T follicular helper cell (primary cell): ENCODE measurements around the gene KREMEN1.
A peak's percentile ranks its signal among the peaks of the same experiment; 100 is the strongest.

Experiments
- DNase-seq: peaks from one replicate; pipeline ENCODE4 v3.0.0-alpha.2; 2020; ENCODE audit warnings: low read depth

The KREMEN1 gene

DNA sequence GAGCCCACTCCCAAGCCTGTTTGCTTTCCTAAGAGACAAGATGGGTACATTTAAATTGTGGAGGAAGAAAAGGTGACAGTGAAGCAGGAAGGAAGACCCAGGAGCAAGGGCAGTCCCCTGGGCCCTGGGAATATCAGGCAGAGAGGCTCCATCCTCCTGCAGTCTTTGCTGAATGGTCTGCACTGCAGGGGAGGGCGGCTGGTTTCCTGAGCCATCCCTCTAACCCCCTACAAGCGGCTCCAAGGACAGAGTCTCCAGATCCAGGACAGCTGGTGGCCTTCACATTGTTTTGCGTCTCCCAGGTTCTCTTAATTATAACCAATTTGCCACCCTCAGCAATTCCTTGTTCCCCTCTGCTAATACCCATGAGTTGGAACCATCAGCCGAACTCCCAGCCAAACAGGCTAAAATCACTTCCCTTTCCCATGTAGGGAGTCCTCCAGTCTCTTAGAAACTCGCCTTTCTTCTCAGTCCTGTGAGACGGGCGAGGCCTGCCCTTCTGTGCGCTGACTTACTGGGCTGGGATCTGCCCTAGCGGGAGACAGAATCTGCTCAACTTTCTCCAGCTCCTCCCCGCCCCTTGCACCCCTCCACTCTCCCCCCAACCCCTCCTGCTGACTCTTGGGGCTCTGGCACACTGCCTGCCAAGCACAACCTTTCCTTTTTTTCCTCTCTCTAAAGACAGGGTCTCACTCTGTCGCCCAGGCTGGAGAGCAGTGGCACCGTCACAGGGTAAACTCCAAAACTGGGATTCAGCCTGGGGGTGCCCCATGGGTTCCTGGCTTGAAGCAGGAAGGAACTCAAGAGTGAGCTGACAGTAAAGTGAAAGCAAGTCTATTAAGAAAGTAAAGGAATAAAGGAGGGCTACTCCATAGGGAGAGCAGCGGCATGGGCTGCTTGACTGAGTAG, 79.5 kb downstream of the KREMEN1 start:
- no peak for DNase-seq

DNA sequence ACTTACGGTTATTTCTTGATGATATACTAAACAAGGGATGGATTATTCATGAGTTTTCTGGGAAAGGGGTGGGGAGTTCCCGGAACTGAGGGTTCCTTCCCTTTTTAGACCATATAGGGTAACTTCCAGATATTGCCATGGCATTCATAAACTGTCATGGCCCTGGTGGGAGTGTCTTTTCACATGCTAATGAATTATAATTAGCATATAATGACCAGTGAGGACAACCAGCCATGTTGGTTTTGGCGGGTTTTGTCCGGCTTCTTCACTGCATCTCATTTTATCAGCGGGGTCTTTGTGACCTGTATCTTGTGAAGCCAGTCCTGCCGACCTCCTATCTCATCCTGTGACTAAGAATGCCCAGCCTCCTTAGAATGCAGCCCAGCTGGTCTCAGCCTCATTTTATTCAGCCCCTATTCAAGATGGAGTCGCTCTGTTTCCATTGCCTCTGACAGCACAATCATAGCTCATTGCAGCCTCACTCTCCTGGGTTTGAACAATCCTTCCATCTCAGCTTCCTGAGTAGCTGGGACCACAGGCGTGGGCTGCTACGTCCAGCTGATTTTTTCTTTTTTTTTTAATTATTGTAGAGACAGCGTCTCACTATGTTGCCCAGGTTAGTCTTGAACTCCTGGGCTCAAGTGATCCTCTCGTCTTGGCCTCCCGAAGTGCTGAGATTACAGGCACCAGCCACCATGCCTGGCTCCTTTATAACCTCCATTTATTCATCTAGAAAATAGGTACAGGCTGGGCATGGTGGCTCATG, 80.3 kb downstream of the KREMEN1 start:
- no peak for DNase-seq

DNA sequence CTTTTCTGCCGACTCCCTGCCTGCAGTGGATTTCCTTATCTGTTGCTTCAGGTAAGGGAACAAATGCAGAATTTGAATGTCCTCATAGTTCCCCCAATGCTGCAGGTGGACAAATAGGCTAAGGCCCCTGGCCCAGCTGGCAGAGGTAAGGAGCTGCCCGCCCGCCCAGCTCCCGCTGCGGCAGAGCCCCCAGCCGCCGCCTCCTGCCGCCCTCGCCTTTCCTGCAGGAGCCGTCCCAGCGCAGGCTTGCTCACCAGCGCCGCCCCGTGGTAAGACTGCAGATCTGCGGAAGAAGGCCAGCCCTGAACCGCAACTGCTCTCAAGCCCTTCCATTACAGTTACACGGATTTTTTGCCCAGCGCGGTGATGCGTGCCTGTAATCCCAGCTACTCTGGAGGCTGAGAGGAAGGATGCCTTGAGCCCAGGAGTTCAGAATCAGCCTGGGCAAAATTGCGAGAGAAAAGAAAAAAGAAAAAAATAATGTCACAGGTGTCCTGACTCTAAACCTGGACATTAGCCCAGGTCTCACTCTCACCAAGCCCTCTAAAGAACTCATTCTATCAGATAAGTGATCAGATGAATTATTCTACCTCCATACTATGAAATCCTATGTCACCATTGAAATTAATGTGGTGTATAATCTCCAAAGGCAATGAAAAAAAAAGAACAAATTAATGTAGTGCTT, 81.7 kb downstream of the KREMEN1 start:
- peak; percentile 40 for DNase-seq

DNA sequence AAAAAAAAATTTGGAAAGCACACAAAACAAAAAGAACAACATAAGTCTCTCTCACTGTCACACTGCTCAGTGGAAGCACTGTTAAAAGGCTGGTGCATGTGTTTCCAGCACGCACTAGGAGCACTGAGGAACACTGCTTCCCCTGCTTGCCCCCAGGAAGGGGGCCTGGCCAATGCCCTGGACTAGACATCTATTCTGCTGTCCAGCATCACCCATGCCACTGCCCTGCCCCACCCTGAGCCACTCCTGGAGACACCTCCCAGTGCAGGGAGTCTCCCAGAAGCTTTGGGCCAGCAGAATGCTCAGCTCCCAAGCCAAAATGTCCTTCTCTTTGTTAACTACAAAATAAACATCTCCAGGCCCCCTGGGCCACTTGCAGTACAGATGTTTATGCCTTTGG, 83.1 kb downstream of the KREMEN1 start:
- DNase-seq: no peak

DNA sequence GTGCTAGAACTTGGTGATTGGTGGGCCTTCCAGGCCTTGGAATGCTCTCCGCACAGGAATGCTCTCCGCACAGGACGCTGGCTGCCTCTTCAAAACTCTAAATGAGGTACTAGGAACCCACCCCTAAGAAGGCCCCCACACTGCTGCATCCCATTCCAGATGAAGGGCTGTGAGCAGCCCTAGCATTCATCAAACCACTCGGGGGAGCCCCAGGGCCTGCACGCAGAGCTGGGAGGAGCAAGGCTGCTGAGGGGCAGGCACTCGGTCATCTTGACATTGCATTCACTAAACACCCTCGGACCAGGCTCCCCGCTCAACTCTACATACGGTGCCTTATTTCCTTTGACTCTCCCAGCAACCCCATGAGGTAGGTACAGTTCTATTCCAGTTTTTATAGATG, 83.7 kb downstream of the KREMEN1 start:
- no peak for DNase-seq

DNA sequence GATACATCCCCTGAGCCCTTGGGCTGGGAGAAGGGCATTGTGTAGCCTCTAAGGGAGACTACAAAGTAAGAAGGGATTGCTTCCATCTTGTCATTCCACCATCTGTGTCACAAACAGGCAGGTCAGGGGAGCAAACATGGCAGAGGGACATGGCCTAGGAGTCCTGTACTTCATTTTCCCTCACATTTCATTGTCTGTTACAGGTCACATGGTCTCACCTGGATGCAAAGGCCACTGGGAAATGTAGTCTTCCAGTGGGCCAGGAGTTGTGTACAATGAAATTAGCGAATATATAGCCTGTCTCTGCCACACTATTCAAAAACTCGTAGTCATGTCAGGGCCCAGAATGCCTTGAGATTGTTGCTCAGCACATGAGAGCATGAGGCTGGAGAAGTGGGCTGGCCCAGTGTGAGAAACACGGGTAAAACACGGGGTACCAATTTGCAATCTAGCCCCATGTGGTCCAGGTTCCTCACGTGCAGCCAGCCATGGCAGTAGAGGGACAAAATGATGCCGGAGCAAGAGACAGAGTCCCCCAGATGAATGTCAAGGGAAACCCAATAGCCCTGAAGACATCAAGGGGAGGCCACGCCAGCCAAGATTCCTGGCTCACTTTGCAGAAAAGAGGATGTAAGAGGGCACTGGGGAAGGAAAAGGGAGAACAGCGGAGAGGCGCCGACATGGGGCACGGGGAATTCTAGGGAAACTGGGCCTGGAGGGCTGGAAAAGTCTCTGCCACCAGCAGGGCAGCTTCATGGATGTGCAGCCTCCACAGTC, 85.1 kb downstream of the KREMEN1 start:
- no peak for DNase-seq

DNA sequence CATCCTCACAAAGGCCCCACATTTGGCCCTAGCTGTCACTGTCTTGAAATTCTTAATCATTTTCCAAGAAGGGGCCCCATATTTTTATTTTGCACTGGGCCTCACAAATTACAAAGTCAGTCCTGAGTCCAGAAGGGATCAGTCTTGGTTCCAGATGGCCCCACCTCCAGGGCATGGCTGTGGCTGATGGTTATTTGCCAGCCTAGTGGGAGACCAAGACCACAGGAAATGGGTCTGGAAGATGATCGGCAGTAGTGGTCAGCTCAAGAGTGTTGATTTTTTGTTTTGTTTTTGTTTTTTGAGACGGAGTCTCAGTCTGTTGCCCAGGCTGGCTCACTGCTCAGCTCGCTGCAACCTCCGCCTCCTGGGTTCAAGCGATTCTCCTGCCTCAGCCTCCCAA, 85.7 kb downstream of the KREMEN1 start:
- DNase-seq: no peak

DNA sequence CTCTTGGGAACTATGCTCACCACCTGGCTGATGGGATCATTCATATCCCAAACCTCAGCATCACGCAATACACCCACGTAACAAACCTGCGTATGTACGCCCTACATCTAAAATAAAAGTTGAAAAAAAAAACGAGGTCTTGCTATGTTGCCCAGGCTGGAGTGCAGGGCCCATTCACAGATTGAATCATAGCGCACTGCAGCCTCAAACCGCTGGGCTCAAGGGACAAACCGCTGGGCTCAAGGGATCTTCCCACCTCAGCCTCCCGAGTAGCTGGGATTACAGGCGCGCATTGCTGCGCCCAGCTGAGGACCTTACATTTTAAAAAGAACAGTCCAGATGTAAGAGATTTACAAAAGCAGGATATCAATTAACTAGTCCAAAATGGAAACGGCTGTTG, 91.0 kb downstream of the KREMEN1 start:
- DNase-seq: no peak

DNA sequence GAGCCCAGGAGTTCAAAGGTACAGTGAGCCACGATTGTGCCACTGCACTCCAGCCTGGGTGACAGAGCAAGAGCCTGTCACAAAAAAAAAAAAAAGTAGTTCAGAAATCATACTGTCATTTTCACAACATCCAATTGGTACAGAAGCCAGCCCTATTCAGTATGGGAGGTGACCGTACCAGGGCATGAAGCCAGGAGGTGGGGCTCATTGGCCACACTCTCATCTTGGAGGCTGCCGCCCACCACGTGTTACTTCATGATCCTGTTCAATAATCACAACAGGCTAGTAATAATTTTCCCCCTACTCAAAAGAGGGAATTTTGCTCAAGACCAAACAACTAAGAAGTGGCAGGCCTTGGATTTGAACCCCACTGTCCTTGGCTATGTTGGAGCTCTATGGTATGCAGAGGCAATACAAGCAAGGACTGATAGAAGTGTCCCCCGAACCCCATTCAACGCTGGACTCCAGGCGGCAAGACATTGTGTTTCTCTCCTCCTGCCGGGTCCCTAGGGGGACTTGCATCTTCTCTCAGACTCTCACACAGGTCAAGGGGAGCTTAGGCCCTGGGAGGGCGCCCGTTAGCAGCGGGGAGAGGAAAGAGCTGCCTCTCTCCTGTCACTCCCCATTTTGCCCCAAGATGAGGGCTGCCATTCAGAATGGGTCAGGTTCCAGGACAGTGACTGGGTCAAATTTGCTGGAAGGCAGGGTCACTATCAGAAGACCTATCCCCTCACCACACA, 92.7 kb downstream of the KREMEN1 start:
- DNase-seq: no peak

DNA sequence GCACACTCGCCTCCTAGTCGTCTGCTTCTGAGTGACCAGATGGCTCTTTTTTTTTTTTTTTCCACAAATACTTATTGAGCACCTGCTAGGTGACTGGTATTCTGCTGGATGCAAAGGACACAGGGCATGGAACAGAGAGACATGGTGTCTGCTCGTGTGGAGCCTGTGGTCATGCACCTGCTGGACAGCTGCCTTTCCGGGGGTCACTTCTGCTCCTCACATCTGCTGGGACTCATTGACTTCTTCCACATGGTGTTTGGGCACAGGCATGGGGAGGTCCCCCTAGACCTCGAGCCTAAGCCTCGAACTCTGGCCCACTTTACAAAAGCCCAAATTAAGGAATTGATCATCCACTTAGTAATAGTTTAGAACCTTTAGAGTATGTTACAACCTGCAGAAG, 93.3 kb downstream of the KREMEN1 start:
- no peak for DNase-seq

DNA sequence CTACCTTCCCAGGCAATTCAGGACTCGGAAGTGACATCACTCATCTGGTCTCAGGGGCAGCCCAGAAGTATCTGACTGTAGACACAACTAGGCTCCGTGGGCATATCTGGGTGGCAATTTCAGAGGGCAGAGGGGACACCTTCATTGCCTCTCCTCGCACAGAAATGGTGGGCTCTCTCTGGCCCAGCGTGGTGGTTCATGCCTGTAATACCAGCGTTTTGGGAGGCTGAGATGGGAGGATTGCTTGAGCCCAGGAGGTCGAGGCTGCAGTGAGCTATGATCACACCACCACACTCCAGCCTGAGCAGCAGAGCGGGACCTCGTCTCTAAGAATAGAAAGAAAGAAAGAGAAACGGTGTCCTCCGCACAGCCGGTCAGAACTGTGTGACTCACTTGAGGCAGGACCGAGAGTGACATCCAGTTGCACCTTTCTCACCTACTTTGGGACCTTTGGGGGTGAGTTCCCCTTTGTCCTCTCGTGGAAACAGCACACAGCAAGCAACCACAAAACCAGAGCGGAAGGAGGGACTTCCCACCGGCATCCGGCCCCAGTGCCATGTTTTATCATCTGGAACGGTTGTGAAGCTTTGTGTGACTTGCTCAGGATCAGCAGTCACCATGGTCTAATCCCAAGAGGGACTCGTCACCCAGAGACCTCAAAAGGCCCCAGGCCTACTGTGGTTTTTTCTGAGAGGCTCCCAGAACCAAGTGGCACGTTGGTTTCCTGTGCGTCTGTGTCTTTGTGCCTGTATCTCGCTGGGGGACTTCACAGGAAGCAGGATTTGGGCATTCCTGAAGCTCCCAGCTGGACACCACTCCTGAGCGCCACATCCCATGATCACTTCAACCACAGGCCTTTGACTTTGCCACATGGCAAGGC, 94.4 kb downstream of the KREMEN1 start:
- no peak for DNase-seq

DNA sequence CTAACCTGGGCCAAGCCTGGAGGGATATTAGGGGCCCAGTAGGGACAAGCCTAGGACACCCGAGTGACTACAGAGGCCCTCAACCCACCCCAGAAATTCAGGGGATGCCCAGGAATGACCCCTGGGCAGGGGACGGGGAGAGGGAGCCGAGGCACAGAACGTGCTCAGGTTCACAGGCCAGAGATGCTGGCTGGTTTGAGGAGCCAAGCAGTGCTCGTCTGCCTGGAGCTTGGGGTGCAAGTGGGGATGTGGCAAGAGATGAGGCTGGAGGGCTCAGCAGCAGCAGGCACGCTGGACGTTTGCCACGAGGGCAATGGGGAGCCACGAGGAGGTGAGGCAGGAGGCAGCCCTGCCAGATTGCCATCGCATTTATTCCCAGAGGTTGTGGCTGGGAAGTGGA, 98.9 kb downstream of the KREMEN1 start:
- no peak for DNase-seq

DNA sequence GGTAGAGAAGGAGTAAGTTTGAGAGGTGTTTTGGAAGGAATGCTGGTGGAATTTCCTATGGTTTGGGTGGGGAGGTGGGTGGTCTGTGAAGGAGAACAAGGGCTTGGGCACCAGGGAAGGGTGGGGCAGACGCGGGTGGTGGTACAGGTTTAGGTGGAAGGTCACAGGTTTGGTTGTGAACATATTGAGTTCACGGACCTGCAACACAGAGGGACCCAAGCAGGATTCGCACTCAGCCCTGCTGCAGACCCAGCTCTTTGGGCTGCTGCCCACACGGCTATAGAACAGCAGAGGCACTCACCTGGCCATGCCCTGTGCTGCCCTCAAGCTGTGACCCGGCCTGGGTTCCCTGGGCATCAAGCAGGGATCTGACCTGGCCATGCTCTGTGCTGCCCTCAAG, 99.4 kb downstream of the KREMEN1 start:
- no peak for DNase-seq

DNA sequence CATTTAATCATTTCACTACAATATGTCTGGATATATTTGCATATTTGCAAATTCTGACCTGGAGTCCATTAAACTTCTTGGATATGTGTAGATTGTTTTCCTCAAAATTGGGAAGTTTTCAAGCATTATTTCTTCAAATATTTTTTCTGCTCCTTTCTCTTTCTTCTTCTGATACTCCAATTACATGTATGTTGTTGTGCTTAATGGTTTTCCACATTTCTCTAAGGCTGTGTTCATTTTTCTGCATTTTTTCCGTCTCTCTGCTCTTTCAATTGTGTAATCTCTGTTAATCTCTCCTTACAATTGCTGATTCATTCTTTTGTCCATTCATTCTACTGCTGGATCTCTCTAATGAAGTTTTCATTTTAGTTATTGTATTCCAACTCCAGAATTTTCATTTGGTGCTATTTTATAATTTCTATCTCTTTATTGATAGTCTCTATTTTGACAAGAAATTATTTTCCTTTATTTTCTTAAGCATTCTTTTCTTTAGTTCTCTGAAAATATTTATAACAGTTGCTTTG, 102.5 kb downstream of the KREMEN1 start:
- no peak for DNase-seq

DNA sequence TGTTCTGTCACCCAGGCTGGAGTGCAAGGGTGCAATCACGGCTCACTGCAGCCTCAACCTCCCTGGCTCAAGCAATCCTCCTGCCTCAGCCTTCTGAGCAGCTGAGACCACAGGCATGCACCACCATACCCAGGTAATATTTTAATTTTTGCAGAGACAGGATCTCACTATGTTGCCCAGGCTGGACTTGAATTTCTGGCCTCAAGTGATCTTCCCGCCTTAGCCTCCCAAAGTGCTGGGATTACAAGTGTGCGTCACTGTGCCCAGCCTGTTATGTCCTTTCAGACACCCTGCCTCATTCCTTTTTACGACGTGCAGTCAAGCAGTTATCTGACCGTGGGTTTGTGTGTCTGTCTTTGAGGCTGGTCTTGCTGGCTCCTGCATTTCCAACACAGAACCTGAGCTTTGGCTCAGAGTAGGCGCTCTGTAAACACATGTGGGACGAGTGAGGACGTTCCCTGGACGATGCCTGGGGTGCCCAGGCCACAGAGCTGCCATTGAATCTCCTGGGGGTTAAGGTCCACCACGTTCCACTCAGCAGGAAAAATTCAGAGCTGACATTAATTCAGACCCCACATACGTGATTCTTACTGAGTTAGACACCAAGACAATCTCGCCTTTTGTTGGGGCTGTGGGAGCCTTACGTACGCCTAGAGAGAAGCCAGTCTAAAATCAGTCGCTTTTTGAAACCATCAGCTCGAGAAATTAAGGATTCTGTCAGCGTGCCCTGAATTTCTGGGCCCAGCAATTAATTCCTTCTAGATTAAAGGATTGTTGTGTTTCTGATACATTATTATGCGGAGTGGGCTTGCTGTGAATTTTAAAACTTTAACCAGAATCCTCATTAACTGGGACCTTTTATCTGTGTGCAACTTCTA, 111.4 kb downstream of the KREMEN1 start:
- DNase-seq: no peak

DNA sequence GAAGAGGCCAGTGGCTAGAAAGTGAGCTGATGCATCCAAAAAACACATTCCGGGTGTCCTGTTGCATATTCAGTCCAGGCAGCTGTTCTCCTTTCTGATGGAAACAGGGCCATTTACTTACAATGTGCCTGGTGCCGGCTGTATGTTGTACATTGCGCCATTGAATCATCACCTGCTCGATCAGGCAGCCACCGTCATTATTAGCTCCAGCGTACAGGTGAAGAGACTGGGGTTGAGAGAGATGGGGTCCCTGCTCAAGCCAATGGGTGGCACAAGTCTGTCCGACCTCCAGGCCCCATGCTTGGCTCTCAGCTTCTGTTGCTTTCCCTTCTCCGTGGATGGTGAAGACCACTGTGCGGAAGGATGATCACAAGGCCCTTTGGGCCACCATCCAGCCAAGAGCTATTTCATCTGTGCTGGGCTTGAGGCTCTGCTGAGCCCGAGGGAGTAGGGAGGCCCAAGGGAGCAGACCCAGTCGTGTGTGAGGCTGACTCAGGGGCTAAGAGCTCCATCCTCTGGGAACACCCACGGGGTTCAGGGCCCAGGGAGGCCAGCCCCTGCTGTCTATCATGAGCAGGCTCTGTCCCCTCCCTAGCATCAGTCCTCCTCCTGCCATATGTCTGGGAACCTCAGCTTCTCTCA, 112.1 kb downstream of the KREMEN1 start:
- no peak for DNase-seq

DNA sequence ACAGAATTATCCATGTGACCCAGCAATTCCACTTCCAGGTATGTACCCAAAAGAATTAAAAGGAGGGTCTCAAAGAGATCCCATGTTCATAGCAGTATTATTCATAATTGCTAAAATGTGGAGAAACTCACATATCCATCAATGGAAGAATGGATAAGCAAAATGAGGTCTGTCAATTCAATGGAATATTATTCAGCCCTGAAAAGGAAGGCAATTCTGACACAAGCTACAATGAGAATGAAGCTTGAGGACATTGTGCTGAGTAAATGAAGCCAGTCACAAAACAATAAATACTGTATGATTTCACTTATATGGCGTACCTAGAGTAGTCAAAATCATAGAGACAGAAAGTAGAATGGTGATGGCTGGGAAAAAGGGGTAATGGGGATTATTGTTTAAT, 113.5 kb downstream of the KREMEN1 start:
- no peak for DNase-seq

DNA sequence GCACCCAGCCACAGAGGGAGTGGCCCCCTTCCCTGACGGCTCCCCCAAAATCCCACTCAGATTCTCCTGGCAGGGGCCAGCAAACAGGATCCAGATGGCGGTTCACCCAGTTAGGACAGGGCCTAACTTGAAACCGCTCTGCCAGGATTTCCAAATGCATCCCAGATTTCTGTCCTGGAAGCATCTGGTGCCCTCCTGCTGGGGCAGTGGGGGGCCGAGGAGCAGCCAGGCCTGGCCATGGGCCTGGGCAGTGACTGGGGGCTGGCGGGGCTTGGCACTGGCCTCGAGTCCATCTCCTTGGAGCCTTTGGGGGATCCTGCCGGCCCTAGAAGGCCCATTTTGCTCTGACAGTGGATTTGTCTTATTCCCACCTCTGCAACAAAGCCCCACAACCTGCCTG, 115.0 kb downstream of the KREMEN1 start:
- no peak for DNase-seq
